ENCODE measurements around the gene HOXB2. TPM values are rescaled to one million over a fixed set of nuclear protein-coding genes. Genes with fewer than 3 reads are reported as not detected.

The HOXB2 gene
- total and polyA plus RNA-seq, 9 of the 15 experiments (the other 6 are each of a cell fraction or from before 2014, with no cell fraction given): 2.1 to 97.7 (median 21.2) TPM

- no peaks in the 10 kb centered on the region for H3K27me3 ChIP-seq (ENCODE audit: control insufficient read depth in 2 of 2, insufficient read depth in 2 of 2, low read length in 2 of 2)
- peak within 1 kb of the TSS in 1 of 2 experiments; percentile 27; a peak in 1 of 4 replicates for H3K9ac ChIP-seq (ENCODE audit: insufficient read depth in 1 of 2, low read depth in 2 of 2, low read length in 2 of 2)
- no peak within 1 kb of the TSS; the same call in 1 of the 2 replicates for H3K4me2 ChIP-seq (ENCODE audit: insufficient read depth, low read length)
- no peak for DNase-seq (ENCODE audit: extremely low read depth in 1 of 4, low spot score in 3 of 4)
- ChIA-PET CTCF (ENCODE audit: low intra/inter-chr PET ratio) (interaction anchor here (0.7 to 0.9 kb wide), 2 partner anchors 12 to 254 kb away, joined by 3 read pairs; no protein-coding TSS in a partner anchor), POLR2A (interaction anchor here (1.0 to 1.7 kb wide), 5 partner anchors 9 to 254 kb away, joined by 3 to 10 read pairs (median 6); partner anchors contain the start of gene HOXB9)
- TF ChIP-seq, protein P1, sequence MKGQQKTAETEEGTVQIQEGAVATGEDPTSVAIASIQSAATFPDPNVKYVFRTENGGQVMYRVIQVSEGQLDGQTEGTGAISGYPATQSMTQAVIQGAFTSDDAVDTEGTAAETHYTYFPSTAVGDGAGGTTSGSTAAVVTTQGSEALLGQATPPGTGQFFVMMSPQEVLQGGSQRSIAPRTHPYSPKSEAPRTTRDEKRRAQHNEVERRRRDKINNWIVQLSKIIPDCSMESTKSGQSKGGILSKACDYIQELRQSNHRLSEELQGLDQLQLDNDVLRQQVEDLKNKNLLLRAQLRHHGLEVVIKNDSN (CRISPR knock-in tag; IDR thresholded peaks at IDR 0.05): peak; percentile 17; the same call in 1 of the 2 replicates
- TF ChIP-seq TFE3 (CRISPR knock-in tag; IDR thresholded peaks at IDR 0.05): peak; percentile 78
- TF ChIP-seq ZNF282 (CRISPR knock-in tag; IDR thresholded peaks at IDR 0.05): no peak
- no peak for TF ChIP-seq ZNF780A (CRISPR knock-in tag; IDR thresholded peaks at IDR 0.05)
- 65% methylated on average over 22 of the region's 23 CpGs for WGBS (ENCODE audit: insufficient coverage, low coverage, missing lambda C conversion rate)
- no peaks in the 10 kb centered on the region for H3K9me1 ChIP-seq (ENCODE audit: control insufficient read depth, insufficient read depth, low read length)
- no peak within 1 kb of the TSS for H2AFZ ChIP-seq (ENCODE audit: low read depth, low read length)
- in situ Hi-C loops (cut with MboI) (loop anchor here (5.0 kb wide), 1 partner anchor 253 kb away; no protein-coding TSS in a partner anchor), intact Hi-C loops (cut with micrococcal nuclease) (no loop called here)
- H3K4me3 ChIP-seq: no peak within 1 kb of the TSS
- BruUV-seq (replicated peaks): no TSS peak
- no peak for ATAC-seq
- no peak for FAIRE-seq
- 0 out of 3 replicates have a peak, but pooled peaks cover 2% of the 10 kb centered on the region for H3K79me2 ChIP-seq (ENCODE audit: control insufficient read depth, insufficient read depth, low read length)
- no peaks in the 10 kb centered on the region for H4K20me1 ChIP-seq (replicated peaks; ENCODE audit: control insufficient read depth, insufficient read depth, low read length)
- H3K27ac ChIP-seq (ENCODE audit: extremely low read depth, low read depth, low read length): no peak within 1 kb of the TSS
- H3K36me3 ChIP-seq (ENCODE audit: control insufficient read depth, insufficient read depth, low read length): no peaks in the 10 kb centered on the region
- H3K4me1 ChIP-seq (replicated peaks in 1 of 2; ENCODE audit: control insufficient read depth in 2 of 2, insufficient read depth in 2 of 2, low read length in 2 of 2): peaks cover 9 to 35% of the 10 kb centered on the region in 2 experiments; a peak in 4 of 5 replicates
- H3K9me3 ChIP-seq (replicated peaks; ENCODE audit: control insufficient read depth, insufficient read depth, low read depth, low read length): no peaks in the 10 kb centered on the region
Observed at GRCh38 chr17:48589831-48590606, 45.1 kb upstream of the HOXB2 start, which contains the start of gene HOXB3. HOXB3 (minus strand) TSS chr17:48590241; CDS start chr17:48552474, 37,767 bp downstream.
